K562 (cell line): ENCODE data around the gene GATA1. TPM values are rescaled to one million over a fixed set of nuclear protein-coding genes. Genes with fewer than 3 reads are reported as not detected.

Experiments
- FOXK2 ChIP-seq, 2 experiments: fragments of 450-650 bp; IDR thresholded peaks in 1 of 2; conservative IDR thresholded peaks in 1 of 2; 2 replicates each; pipeline ENCODE4 v1.6.1; 2016; ENCODE audit warnings: low read depth in 2 of 2, mild to moderate bottlenecking in 1 of 2
- HCFC1 ChIP-seq: IDR thresholded peaks from 2 replicates; pipeline ENCODE4 v1.6.1; 2012; ENCODE audit warnings: low read depth, low read length, improper control_type of control experiment
- HES1 ChIP-seq: fragments of 450-650 bp; IDR thresholded peaks from 2 replicates; pipeline ENCODE4 v1.6.1; 2016; ENCODE audit warnings: low read depth, mild to moderate bottlenecking, moderate library complexity
- MAZ ChIP-seq, 2 experiments: fragments of 450-650 bp in 1 of 2; sonication (generic) in 1 of 2; formaldehyde crosslinking; IDR thresholded peaks in 1 of 2; conservative IDR thresholded peaks in 1 of 2; 2 replicates each; pipeline versions ENCODE4 v1.4.0 to v1.5.0; 2020; ENCODE audit warnings: mild to moderate bottlenecking in 1 of 2, missing genetic modification reagents in 1 of 2
- MECOM ChIP-seq: fragments of 250-450 bp; sonication (Bioruptor Pico); IDR thresholded peaks from 2 replicates; pipeline ENCODE4 v1.8.0; 2022; ENCODE audit warnings: inconsistent platforms
- NFE2 ChIP-seq: IDR thresholded peaks from 2 replicates; pipeline ENCODE4 v1.6.1; 2014; ENCODE audit warnings: antibody characterized with exemption, low read depth
- NKRF ChIP-seq: fragments of 450-650 bp; IDR thresholded peaks from 2 replicates; pipeline ENCODE4 v1.6.1; 2016; ENCODE audit warnings: borderline replicate concordance
- NRF1 ChIP-seq, 2 experiments: fragments of 450-650 bp; IDR thresholded peaks in 1 of 2; conservative IDR thresholded peaks in 1 of 2; 2 replicates each; pipeline ENCODE4 v1.6.1; 2014; ENCODE audit warnings: mild to moderate bottlenecking in 2 of 2
- RBM25 ChIP-seq: fragments of 200-400 bp; formaldehyde crosslinking; IDR thresholded peaks from 2 replicates; pipeline ENCODE4 v1.6.1; 2018; ENCODE audit warnings: low read length, low read depth, moderate library complexity; ENCODE audit not compliant: severe bottlenecking
- TAF1 ChIP-seq: IDR thresholded peaks from 2 replicates; pipeline ENCODE4 v1.6.1; 2011; ENCODE audit warnings: mild to moderate bottlenecking, low read length, moderate library complexity; ENCODE audit not compliant: insufficient read depth, control insufficient read depth, severe bottlenecking; ENCODE audit errors: extremely low read depth
- TAF7 ChIP-seq: fragments of 450-650 bp; IDR thresholded peaks from 2 replicates; pipeline ENCODE4 v1.6.1; 2016; ENCODE audit warnings: missing genetic modification characterization, missing compliant biosample characterization
- TARDBP ChIP-seq: fragments of 450-650 bp; IDR thresholded peaks from 2 replicates; pipeline ENCODE4 v1.6.1; 2016
- ZBTB12 ChIP-seq: fragments of 250-450 bp; sonication (Bioruptor Pico); IDR thresholded peaks from 2 replicates; pipeline ENCODE4 v1.4.0; 2020
- ZBTB7A ChIP-seq: IDR thresholded peaks from 2 replicates; pipeline ENCODE4 v1.6.1; 2011; ENCODE audit warnings: low read depth, mild to moderate bottlenecking, low read length, moderate library complexity, borderline replicate concordance; ENCODE audit not compliant: control insufficient read depth
- ZHX1 ChIP-seq: fragments of 150-350 bp; conservative IDR thresholded peaks from 2 replicates; pipeline ENCODE4 v1.6.1; 2014; ENCODE audit warnings: low read length
- ZNF134 ChIP-seq: fragments of 250-450 bp; sonication (Bioruptor Pico); conservative IDR thresholded peaks from 2 replicates; pipeline ENCODE4 v1.4.0; 2020
- ZNF263 ChIP-seq: sonication (generic); formaldehyde crosslinking; IDR thresholded peaks from 2 replicates; pipeline ENCODE4 v1.8.0; 2022; ENCODE audit warnings: mild to moderate bottlenecking, missing genetic modification reagents, borderline replicate concordance
- ZNF740 ChIP-seq, 3 experiments: fragments of 200-800 bp in 1 of 3; sonication (Bioruptor generic) in 1 of 3; sonication (generic) in 1 of 3; formaldehyde crosslinking in 1 of 3; IDR thresholded peaks; 2 replicates each; pipeline versions ENCODE4 v1.6.1 to v1.8.0; 2016 to 2022; ENCODE audit warnings: mild to moderate bottlenecking in 2 of 3, missing compliant biosample characterization in 2 of 3, missing genetic modification characterization in 2 of 3, missing genetic modification reagents in 1 of 3
- polyA plus RNA-seq, 8 experiments: library from polyadenylated mRNA; depleted of rRNA in 4 of 8; stranded (reverse) in 5 of 8; unstranded in 3 of 8; fragments of >200 nt; fragmentation: Nextera tagmentation in 2 of 8; fragmentation: Illumina TruSeq in 1 of 8; extraction: Ambion mirVana in 2 of 8; extraction: Trizol in 1 of 8; gene quantifications; 2 replicates each; pipeline versions ENCODE4 v1.2.1 to v1.2.3, GENCODE V29; 2011 to 2014; ENCODE audit warnings: inconsistent platforms in 1 of 8, missing spikeins in 1 of 8
- total RNA-seq, 7 experiments: library from RNA; depleted of rRNA in 6 of 7; stranded (reverse); fragments of >200 nt in 6 of 7; fragmentation: Illumina TruSeq in 2 of 7; extraction: Trizol in 2 of 7; gene quantifications; 2 replicates each; pipeline versions ENCODE4 v1.2.1 to v1.2.3, GENCODE V29; 2011 to 2021; ENCODE audit warnings: low replicate concordance in 1 of 7

GATA1 gene
- total and polyA plus RNA-seq, 9 of the 15 experiments (the other 6 are each of a cell fraction or from before 2014, with no cell fraction given), result 11.9 to 291 (median 116) TPM

- TF ChIP-seq ZBTB12 (CRISPR knock-in tag) (peak; percentile 93), ZHX1 (peak; percentile 64; the same call in 1 of the 2 replicates), TARDBP (0 out of 2 replicates have a peak, but pooled peaks have one; percentile 57), MAZ (CRISPR knock-in tag; conservative IDR thresholded peaks at IDR 0.05 in 1 of 2, IDR thresholded peaks at IDR 0.05 in 1 of 2) (peak in 1 of 2 experiments; percentile 13; a peak in 1 of 4 replicates), HES1 (no peak), NRF1 (conservative IDR thresholded peaks at IDR 0.05 in 1 of 2, IDR thresholded peaks at IDR 0.05 in 1 of 2) (peak; percentile 88 to 91), ZNF134 (no peak), ZNF263 (CRISPR knock-in tag) (0 out of 2 replicates have a peak, but pooled peaks have one; percentile 25), NFE2 (peak; percentile 38; the same call in 1 of the 2 replicates), MECOM (CRISPR knock-in tag) (no peak), ZBTB7A (peak; percentile 53; the same call in 1 of the 2 replicates), HCFC1 (peak; percentile 71), FOXK2 (conservative IDR thresholded peaks at IDR 0.05 in 1 of 2, IDR thresholded peaks at IDR 0.05 in 1 of 2; ENCODE audit: low read depth in 2 of 2) (peak; percentile 74 to 80; a peak in 3 of 4 replicates), RBM25 (peak; percentile 96), NKRF (peak; percentile 92), ZNF740 (CRISPR knock-in tag; IDR thresholded peaks at IDR 0.05) (no peak), ZNF740 (tag; IDR thresholded peaks at IDR 0.05) (no peak), TAF7 (tag) (no peak), TAF1 (peak; percentile 30)
Measured at GRCh38 chrX:48801280-48802088, 15.1 kb downstream of the GATA1 start, which contains the start of gene HDAC6 (continued).
